GM12878 (cell line): ENCODE data around the gene USP28. TPM values are rescaled to one million over a fixed set of nuclear protein-coding genes. Genes with fewer than 3 reads are reported as not detected.
A peak's percentile ranks its signal among the peaks of the same experiment; 100 is the strongest.

Experiments used
- ATAC-seq: fragments of 200-7000 bp; cut with Tn5 transposase; 3 replicates; pipeline ENCODE4 v1.9.1; 2020; ENCODE audit warnings: mild to moderate bottlenecking, moderate library complexity
- BruUV-seq: library from RNA; stranded (reverse); fragments of 400-500 nt; replicated peaks from 2 replicates; lab custom pipeline; 2021; lab: Mats Ljungman, UMichigan
- CTCF ChIA-PET: fragments of 300-600 bp; sonication (Branson Sonifier 250); formaldehyde crosslinking; extraction: SDS; loops from one replicate; lab custom pipeline; 2021; ENCODE audit warnings: inconsistent platforms; lab: Yijun Ruan, JAX
- POLR2A ChIA-PET: fragments of 350-600 bp; formaldehyde crosslinking; extraction: SDS; loops from one replicate; lab custom pipeline; 2021; ENCODE audit warnings: inconsistent platforms; lab: Charles Lee
- RAD21 ChIA-PET: fragments of 300-600 bp; sonication (Branson Sonifier 250); formaldehyde crosslinking; loops from one replicate; lab custom pipeline; 2023; ENCODE audit warnings: antibody characterized with exemption; ENCODE audit not compliant: unreplicated experiment; lab: Charles Lee
- SMC1A ChIA-PET: fragments of 300-600 bp; sonication (Branson Sonifier 250); formaldehyde crosslinking; loops from one replicate; lab custom pipeline; 2023; ENCODE audit not compliant: unreplicated experiment, uncharacterized antibody; lab: Charles Lee
- DNase-seq: peaks from one replicate; pipeline ENCODE4 v3.0.0-alpha.2; 2011; ENCODE audit warnings: low read depth, low spot score
- FAIRE-seq: peaks from 3 replicates; lab custom pipeline; 2011; peaks lifted over from hg19 to GRCh38; lab: Jason Lieb, UNC
- H2AFZ ChIP-seq: 2 replicates; pipeline ENCODE4 v1.6.0; 2011; ENCODE audit warnings: low read depth, low read length, control low read depth; ENCODE audit not compliant: control insufficient read depth
- H3K27ac ChIP-seq: 2 replicates; pipeline ENCODE4 v1.5.1; 2011; ENCODE audit warnings: control low read depth; ENCODE audit not compliant: control insufficient read depth, insufficient read depth
- H3K27me3 ChIP-seq, 2 experiments: replicated peaks in 1 of 2; 2 replicates each; pipeline versions ENCODE4 v1.6.0 to v1.6.1; 2011; ENCODE audit warnings: low read length in 1 of 2; ENCODE audit not compliant: control insufficient read depth in 2 of 2, insufficient read depth in 2 of 2
- H3K36me3 ChIP-seq, 2 experiments: 2 replicates each; pipeline ENCODE4 v1.5.1; 2011; ENCODE audit warnings: low read length in 1 of 2; ENCODE audit not compliant: control insufficient read depth in 2 of 2, insufficient read depth in 2 of 2
- H3K4me1 ChIP-seq: 2 replicates; pipeline ENCODE4 v1.6.1; 2011; ENCODE audit warnings: mild to moderate bottlenecking, low read length, moderate library complexity, mixed read lengths; ENCODE audit not compliant: control insufficient read depth, insufficient read depth
- H3K4me2 ChIP-seq: 2 replicates; pipeline ENCODE4 v1.6.0; 2011; ENCODE audit warnings: control low read depth; ENCODE audit not compliant: control insufficient read depth, insufficient read depth
- H3K4me3 ChIP-seq: fragments of 200-600 bp; sonication (generic); 2 replicates; pipeline ENCODE4 v1.5.1; 2016
- H3K79me2 ChIP-seq: 2 replicates; pipeline ENCODE4 v1.6.0; 2011; ENCODE audit warnings: low read length; ENCODE audit not compliant: control insufficient read depth, insufficient read depth
- H3K9ac ChIP-seq: 2 replicates; pipeline ENCODE4 v1.8.0; 2011; ENCODE audit warnings: low read length, control low read depth, mixed read lengths; ENCODE audit not compliant: control insufficient read depth, insufficient read depth
- H3K9me3 ChIP-seq: replicated peaks from 3 replicates; pipeline ENCODE4 v1.5.1; 2011; ENCODE audit warnings: mild to moderate bottlenecking, low read length; ENCODE audit not compliant: control insufficient read depth, insufficient read depth
- H4K20me1 ChIP-seq: 2 replicates; pipeline ENCODE4 v1.6.0; 2011; ENCODE audit not compliant: control insufficient read depth, insufficient read depth
- BACH1 ChIP-seq: fragments of 450-650 bp; IDR thresholded peaks from 2 replicates; pipeline ENCODE4 v1.6.1; 2017; ENCODE audit warnings: mild to moderate bottlenecking, borderline replicate concordance
- CBFB ChIP-seq: IDR thresholded peaks from 2 replicates; pipeline ENCODE4 v1.6.1; 2016; ENCODE audit warnings: antibody characterized with exemption, low read depth
- JUNB ChIP-seq: IDR thresholded peaks from 2 replicates; pipeline ENCODE4 v1.6.1; 2016; ENCODE audit warnings: antibody characterized with exemption, mild to moderate bottlenecking
- MTA3 ChIP-seq: IDR thresholded peaks from 2 replicates; pipeline ENCODE4 v1.6.1; 2012; ENCODE audit warnings: low read length, inconsistent platforms, borderline replicate concordance
- NFIC ChIP-seq: IDR thresholded peaks from 2 replicates; pipeline ENCODE4 v1.6.1; 2012; ENCODE audit warnings: low read depth, mild to moderate bottlenecking, inconsistent platforms, low read length, moderate library complexity
- SIN3A ChIP-seq: IDR thresholded peaks from 2 replicates; pipeline ENCODE4 v1.6.1; 2012; ENCODE audit warnings: low read depth, low read length, improper control_type of control experiment
- SMAD5 ChIP-seq: IDR thresholded peaks from 2 replicates; pipeline ENCODE4 v1.6.1; 2016; ENCODE audit warnings: antibody characterized with exemption, low read depth
- SMARCA5 ChIP-seq: fragments of 450-650 bp; IDR thresholded peaks from 2 replicates; pipeline ENCODE4 v1.6.1; 2017; ENCODE audit warnings: mild to moderate bottlenecking
- TBL1XR1 ChIP-seq: IDR thresholded peaks from 2 replicates; pipeline ENCODE4 v1.6.1; 2012; ENCODE audit warnings: low read depth, low read length, improper control_type of control experiment
- ZNF274 ChIP-seq: IDR thresholded peaks from one replicate; pipeline ENCODE4 v1.8.0; 2011; ENCODE audit not compliant: insufficient read length, insufficient read depth
- WGBS: methylation state at CpG from one replicate; pipeline ENCODE4 v1.1.6; 2016; ENCODE audit warnings: low lambda C conversion rate; ENCODE audit not compliant: insufficient replicate concordance, insufficient coverage; ENCODE audit errors: missing lambda C conversion rate; 5-methylcytosine and 5-hydroxymethylcytosine counted together
- in situ Hi-C: fragments of 300-500 bp; cut with MboI; formaldehyde crosslinking; loops from 9 replicates; pipeline ENCODE4 v1.14.3; 2018; ENCODE audit warnings: mixed read lengths
- intact Hi-C: fragments of 100-400 bp; cut with micrococcal nuclease; formaldehyde crosslinking; loops from one replicate; pipeline ENCODE4 v1.14.2; 2022; ENCODE audit not compliant: unreplicated experiment
- polyA plus RNA-seq, 11 experiments: library from polyadenylated mRNA; depleted of rRNA in 4 of 11; unstranded in 6 of 11; stranded (reverse) in 5 of 11; fragments of >200 nt; fragmentation: Nextera tagmentation in 4 of 11; fragmentation: Illumina TruSeq in 1 of 11; extraction: Ambion mirVana in 4 of 11; extraction: Trizol in 1 of 11; gene quantifications; 1 replicate in 1 of 11; 2 replicates in 10 of 11; pipeline versions ENCODE4 v1.2.1 to v1.2.3, GENCODE V29; 2011 to 2016; ENCODE audit warnings: inconsistent platforms in 2 of 11, missing spikeins in 2 of 11, low read depth in 1 of 11
- total RNA-seq, 4 experiments: library from RNA; depleted of rRNA in 3 of 4; stranded (reverse); fragments of >200 nt in 3 of 4; fragmentation: Illumina TruSeq in 1 of 4; extraction: Trizol in 1 of 4; gene quantifications; 2 replicates each; pipeline versions ENCODE4 v1.2.1 to v1.2.3, GENCODE V29; 2013 to 2021
- TF ChIP-seq, protein P1 (sequence below): fragments of 450-650 bp; IDR thresholded peaks from 2 replicates; pipeline ENCODE4 v1.6.1; 2017; ENCODE audit warnings: borderline replicate concordance
- TF ChIP-seq, protein P2 (sequence below): fragments of 450-650 bp; formaldehyde crosslinking; IDR thresholded peaks from 2 replicates; pipeline ENCODE4 v1.5.0; 2022; ENCODE audit warnings: mild to moderate bottlenecking, missing genetic modification characterization

Gene USP28
- total and polyA plus RNA-seq, 10 of the 15 experiments (the other 5 are each of a cell fraction or from before 2014, with no cell fraction given): 2.8 to 60.4 (median 24.1) TPM

- peak overlapping the region; percentile 78 for H3K4me2 ChIP-seq
- no peaks in the 10 kb centered on the region for H4K20me1 ChIP-seq
- ChIA-PET POLR2A (interaction anchor here (0.8 to 1.5 kb wide), 6 partner anchors 8 to 32 kb away, joined by 3 to 4 read pairs (median 3); no protein-coding TSS in a partner anchor), RAD21 (no interaction called here), SMC1A (interaction anchor here (1.0 to 1.5 kb wide), 5 partner anchors 14 to 34 kb away, joined by 3 to 6 read pairs (median 5); partner anchors contain the start of gene USP28), CTCF (interaction anchor here (0.5 to 2.0 kb wide), 6 partner anchors 9 to 55 kb away, joined by 3 to 7 read pairs (median 4); no protein-coding TSS in a partner anchor)
- 18% methylated on average over 3 of the region's 3 CpGs for WGBS
- peak overlapping the region; percentile 26; the same call in 1 of the 2 replicates for H3K9ac ChIP-seq
- H2AFZ ChIP-seq: peak overlapping the region; percentile 51
- in situ Hi-C loops (no loop called here), intact Hi-C loops (no loop called here)
- no peaks in the 10 kb centered on the region for H3K9me3 ChIP-seq
- peak overlapping the region; percentile 39 for H3K27ac ChIP-seq
- DNase-seq (no peak), ATAC-seq (peak; percentile 76), FAIRE-seq (peak; percentile 56)
- no TSS peak for BruUV-seq
- H3K36me3 ChIP-seq: peaks cover 6 to 10% of the 10 kb centered on the region in 2 experiments; a peak in 2 of 4 replicates
- no peaks in the 10 kb centered on the region for H3K79me2 ChIP-seq
- peak overlapping the region; percentile 17; the same call in 1 of the 2 replicates for H3K4me3 ChIP-seq
- TF ChIP-seq, protein P1, sequence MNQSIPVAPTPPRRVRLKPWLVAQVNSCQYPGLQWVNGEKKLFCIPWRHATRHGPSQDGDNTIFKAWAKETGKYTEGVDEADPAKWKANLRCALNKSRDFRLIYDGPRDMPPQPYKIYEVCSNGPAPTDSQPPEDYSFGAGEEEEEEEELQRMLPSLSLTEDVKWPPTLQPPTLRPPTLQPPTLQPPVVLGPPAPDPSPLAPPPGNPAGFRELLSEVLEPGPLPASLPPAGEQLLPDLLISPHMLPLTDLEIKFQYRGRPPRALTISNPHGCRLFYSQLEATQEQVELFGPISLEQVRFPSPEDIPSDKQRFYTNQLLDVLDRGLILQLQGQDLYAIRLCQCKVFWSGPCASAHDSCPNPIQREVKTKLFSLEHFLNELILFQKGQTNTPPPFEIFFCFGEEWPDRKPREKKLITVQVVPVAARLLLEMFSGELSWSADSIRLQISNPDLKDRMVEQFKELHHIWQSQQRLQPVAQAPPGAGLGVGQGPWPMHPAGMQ: no peak
- no peak for TF ChIP-seq NFIC
- no peaks in the 10 kb centered on the region for H3K27me3 ChIP-seq
- H3K4me1 ChIP-seq: peaks cover 28% of the 10 kb centered on the region
Observed at GRCh38 chr11:113840932-113841664, 34.3 kb downstream of the USP28 start.

DNA sequence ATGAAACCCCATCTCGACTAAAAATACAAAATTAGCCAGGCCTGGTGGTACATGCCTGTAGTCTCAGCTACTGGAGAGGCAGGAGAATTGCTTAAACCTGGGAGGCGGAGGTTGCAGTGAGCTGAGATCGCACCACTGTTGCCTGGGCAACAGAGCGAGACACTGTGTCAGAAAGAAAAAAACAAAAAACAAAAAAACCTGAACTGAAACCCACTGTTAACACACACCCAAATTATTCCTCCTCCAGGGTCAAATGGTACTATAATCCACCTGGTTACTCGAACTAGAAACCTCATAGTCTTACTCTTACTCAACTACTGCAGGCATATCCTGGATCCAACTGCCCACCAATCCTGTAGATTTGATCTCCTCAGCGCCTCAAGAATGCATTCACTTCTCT lies 35.5 kb downstream of the USP28 start:
- in situ Hi-C loops: no loop called here
- peaks cover 6 to 14% of the 10 kb centered on the region in 2 experiments; a peak in 2 of 4 replicates for H3K36me3 ChIP-seq
- H2AFZ ChIP-seq: no peak overlapping the region
- H4K20me1 ChIP-seq: no peaks in the 10 kb centered on the region
- FAIRE-seq: peak; percentile 89
- no peak overlapping the region for H3K9ac ChIP-seq
- no TSS peak for BruUV-seq
- peaks cover 28% of the 10 kb centered on the region for H3K4me1 ChIP-seq
- ChIA-PET POLR2A (no interaction called here), SMC1A (interaction anchor here (1.0 kb wide), 3 partner anchors 12 to 35 kb away, joined by 3 to 5 read pairs (median 4); partner anchors contain the start of gene USP28), RAD21 (no interaction called here), CTCF (interaction anchor here (1.1 to 2.0 kb wide), 3 partner anchors 10 to 44 kb away, joined by 3 to 7 read pairs (median 4); no protein-coding TSS in a partner anchor)
- ATAC-seq: peak; percentile 93
- H3K27ac ChIP-seq: peak overlapping the region; percentile 56
- no peaks in the 10 kb centered on the region for H3K9me3 ChIP-seq
- no peak overlapping the region for H3K4me3 ChIP-seq
- WGBS: 2% methylated on average over 6 of the region's 6 CpGs
- intact Hi-C loops: no loop called here
- H3K79me2 ChIP-seq: no peaks in the 10 kb centered on the region
- H3K27me3 ChIP-seq: no peaks in the 10 kb centered on the region
- DNase-seq: peak; percentile 47
- peak overlapping the region; percentile 71; the same call in 1 of the 2 replicates for H3K4me2 ChIP-seq
- TF ChIP-seq SIN3A: no peak
- TF ChIP-seq MTA3: no peak
- no peak for TF ChIP-seq SMARCA5
- no peak for TF ChIP-seq TBL1XR1
- TF ChIP-seq CBFB: no peak
- no peak for TF ChIP-seq ZNF274
- TF ChIP-seq BACH1: no peak
- peak; percentile 34; the same call in 1 of the 2 replicates for TF ChIP-seq JUNB
- TF ChIP-seq SMAD5: no peak
- TF ChIP-seq, protein P2, sequence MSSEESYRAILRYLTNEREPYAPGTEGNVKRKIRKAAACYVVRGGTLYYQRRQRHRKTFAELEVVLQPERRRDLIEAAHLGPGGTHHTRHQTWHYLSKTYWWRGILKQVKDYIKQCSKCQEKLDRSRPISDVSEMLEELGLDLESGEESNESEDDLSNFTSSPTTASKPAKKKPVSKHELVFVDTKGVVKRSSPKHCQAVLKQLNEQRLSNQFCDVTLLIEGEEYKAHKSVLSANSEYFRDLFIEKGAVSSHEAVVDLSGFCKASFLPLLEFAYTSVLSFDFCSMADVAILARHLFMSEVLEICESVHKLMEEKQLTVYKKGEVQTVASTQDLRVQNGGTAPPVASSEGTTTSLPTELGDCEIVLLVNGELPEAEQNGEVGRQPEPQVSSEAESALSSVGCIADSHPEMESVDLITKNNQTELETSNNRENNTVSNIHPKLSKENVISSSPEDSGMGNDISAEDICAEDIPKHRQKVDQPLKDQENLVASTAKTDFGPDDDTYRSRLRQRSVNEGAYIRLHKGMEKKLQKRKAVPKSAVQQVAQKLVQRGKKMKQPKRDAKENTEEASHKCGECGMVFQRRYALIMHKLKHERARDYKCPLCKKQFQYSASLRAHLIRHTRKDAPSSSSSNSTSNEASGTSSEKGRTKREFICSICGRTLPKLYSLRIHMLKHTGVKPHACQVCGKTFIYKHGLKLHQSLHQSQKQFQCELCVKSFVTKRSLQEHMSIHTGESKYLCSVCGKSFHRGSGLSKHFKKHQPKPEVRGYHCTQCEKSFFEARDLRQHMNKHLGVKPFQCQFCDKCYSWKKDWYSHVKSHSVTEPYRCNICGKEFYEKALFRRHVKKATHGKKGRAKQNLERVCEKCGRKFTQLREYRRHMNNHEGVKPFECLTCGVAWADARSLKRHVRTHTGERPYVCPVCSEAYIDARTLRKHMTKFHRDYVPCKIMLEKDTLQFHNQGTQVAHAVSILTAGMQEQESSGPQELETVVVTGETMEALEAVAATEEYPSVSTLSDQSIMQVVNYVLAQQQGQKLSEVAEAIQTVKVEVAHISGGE (CRISPR knock-in tag): no peak
